NCI-H1436 (cell line): ENCODE data around the gene PCDHGA10.
A peak's percentile ranks its signal among the peaks of the same experiment; 100 is the strongest.
"Not testable (repeated sequence)": the region's sequence is repeated elsewhere in the genome, so short reads cannot be mapped to it uniquely, and the experiment has no call there.

Experiments used
- DNase-seq: peaks from one replicate; lab custom pipeline; 2025; lab: John Stamatoyannopoulos, UW

The PCDHGA10 gene

DNA sequence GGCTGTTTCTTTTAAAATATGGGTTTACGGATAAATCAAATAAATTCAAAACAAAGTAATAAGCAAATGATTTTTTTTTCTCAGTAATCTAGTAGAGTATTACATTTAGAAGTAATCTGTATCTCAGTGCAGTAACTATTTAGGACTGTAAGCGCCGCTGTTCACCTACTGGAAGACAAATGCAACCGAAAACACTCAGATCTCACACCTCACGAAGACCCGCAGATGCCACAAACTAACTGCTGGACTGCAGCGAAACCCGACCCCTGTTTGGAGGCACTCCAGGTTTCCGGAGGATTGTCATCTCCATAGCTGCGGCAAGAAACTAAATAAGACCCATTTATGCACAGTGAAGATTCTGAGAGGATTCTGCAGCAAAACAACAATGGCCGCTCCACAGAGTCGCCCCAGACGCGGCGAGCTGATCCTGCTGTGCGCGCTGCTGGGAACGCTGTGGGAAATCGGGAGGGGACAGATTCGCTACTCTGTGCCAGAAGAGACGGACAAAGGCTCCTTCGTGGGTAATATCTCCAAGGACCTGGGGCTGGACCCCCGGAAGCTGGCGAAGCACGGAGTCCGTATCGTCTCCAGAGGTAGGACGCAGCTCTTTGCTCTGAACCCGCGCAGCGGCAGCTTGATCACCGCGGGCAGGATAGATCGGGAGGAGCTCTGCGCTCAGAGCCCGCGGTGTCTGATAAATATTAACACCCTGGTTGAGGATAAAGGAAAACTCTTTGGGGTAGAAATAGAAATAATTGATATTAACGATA, 20.2 kb upstream of the PCDHGA10 start, which contains the start of gene PCDHGA8:
Gene PCDHGA8 (plus strand): TSS at position 205 of the 770 bp plus-strand sequence. CDS start 181 bp downstream, at position 386.
- DNase-seq: no peak

DNA sequence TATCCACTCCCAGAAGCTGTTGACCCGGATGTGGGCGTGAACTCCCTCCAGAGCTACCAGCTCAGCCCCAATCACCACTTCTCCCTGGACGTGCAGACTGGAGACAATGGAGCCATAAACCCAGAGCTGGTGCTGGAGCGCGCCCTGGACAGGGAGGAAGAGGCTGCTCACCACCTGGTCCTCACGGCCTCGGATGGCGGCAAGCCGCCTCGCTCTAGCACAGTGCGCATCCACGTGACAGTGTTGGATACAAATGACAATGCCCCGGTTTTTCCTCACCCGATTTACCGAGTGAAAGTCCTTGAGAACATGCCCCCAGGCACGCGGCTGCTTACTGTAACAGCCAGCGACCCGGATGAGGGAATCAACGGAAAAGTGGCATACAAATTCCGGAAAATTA, 19.5 kb upstream of the PCDHGA10 start:
- DNase-seq: no peak

DNA sequence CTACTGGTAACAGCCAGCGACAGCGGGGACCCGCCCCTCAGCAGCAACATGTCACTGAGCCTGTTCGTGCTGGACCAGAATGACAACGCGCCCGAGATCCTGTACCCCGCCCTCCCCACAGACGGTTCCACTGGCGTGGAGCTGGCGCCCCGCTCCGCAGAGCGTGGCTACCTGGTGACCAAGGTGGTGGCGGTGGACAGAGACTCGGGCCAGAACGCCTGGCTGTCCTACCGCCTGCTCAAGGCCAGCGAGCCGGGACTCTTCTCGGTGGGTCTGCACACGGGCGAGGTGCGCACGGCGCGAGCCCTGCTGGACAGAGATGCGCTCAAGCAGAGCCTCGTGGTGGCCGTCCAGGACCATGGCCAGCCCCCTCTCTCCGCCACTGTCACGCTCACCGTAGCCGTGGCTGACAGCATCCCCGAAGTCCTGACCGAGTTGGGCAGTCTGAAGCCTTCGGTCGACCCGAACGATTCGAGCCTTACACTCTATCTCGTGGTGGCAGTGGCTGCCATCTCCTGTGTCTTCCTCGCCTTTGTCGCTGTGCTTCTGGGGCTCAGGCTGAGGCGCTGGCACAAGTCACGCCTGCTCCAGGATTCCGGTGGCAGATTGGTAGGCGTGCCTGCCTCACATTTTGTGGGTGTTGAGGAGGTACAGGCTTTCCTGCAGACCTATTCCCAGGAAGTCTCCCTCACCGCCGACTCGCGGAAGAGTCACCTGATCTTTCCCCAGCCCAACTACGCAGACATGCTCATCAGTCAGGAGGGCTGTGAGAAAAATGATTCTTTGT, 18.2 kb upstream of the PCDHGA10 start:
- DNase-seq: not testable (repeated sequence)

DNA sequence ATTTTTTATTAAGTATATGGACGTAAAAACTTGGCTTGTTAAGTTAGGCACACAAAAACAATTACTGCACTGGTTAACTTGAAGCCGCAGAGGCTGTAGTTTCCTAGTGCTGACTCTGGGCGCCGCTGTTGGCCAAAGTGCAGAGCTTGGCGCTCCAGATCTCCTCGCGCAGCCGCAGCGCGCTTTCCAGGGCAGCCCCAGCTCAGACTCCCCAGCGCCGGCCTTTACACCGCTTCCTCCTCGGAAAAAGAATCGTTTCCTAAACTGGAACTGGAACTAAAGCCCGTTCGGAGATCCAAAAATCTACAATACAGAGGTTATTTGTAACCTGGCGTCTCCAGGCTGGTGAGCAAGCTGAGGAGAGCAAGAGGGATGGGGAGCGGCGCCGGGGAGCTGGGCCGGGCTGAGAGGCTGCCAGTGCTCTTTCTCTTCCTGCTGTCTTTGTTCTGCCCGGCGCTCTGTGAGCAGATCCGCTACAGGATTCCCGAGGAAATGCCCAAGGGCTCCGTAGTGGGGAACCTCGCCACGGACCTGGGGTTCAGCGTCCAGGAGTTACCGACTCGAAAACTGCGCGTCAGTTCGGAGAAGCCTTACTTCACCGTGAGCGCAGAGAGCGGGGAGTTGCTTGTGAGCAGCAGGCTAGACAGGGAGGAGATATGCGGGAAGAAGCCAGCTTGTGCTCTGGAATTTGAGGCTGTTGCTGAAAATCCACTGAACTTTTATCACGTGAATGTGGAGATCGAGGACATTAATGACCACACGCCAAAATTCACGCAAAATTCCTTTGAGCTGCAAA, 14.8 kb upstream of the PCDHGA10 start, which contains the start of gene PCDHGB5:
Gene PCDHGB5 (plus strand): TSS at position 192 of the 796 bp plus-strand sequence. CDS start 181 bp downstream, at position 373.
- DNase-seq: not testable (repeated sequence)

DNA sequence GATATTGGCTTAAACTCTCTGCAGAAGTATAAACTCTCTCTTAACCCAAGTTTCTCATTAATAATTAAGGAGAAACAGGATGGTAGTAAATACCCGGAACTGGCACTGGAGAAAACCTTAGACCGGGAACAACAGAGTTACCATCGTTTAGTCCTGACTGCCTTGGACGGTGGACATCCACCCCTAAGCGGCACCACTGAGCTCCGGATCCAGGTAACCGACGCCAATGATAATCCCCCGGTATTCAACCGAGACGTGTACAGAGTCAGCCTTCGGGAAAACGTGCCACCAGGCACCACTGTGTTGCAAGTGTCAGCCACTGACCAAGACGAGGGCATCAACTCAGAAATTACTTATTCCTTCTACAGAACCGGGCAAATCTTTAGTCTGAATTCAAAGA, 14.2 kb upstream of the PCDHGA10 start:
- no peak for DNase-seq

DNA sequence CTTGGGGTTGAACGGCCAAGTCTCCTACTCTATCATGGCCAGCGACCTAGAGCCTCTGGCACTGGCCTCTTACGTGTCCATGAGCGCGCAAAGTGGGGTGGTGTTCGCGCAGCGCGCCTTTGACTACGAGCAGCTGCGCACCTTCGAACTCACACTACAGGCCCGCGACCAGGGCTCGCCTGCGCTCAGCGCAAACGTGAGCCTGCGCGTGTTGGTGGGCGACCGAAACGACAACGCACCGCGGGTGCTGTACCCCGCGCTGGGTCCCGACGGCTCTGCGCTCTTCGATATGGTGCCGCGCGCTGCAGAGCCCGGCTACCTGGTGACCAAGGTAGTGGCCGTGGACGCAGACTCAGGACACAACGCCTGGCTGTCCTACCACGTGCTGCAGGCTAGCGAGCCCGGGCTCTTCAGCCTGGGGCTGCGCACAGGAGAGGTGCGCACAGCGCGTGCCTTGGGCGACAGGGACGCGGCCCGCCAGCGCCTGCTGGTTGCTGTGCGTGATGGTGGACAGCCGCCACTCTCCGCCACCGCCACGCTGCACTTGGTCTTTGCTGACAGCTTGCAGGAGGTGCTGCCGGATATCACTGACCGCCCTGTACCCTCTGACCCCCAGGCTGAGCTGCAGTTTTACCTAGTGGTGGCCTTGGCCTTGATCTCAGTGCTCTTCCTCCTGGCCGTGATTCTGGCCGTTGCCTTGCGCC, 13.1 kb upstream of the PCDHGA10 start:
- DNase-seq: no peak

DNA sequence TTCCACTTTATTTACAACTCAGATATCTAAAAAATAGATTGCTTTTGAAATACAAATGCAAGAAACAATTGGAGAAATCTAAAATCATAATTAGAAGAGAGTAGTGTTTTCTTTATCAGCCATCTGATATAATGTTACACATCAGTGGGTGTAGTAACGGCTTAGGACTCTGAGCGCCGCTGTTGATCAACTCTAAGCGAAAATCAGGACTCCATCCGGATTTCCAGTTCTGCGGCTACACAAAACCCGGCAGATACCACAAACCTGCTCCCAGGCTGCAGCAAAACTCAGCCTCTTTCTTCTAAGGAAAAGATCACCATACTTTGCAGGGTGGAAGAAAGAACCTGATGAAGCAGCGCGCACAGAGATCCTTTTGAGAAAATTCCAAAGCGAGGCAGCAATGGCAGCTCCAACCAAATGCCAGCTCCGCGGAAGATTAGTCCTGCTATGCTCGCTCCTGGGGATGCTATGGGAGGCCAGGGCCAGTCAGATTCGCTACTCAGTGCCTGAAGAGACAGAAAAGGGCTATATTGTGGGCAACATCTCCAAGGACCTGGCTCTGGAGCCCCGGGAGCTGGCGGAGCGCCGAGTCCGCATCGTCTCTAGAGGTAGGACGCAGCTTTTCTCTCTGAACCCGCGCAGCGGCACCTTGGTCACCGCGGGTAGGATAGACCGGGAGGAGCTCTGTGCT, 10.1 kb upstream of the PCDHGA10 start, which contains the start of gene PCDHGA9:
Gene PCDHGA9 (plus strand): TSS at position 226 of the 691 bp plus-strand sequence. CDS start 175 bp downstream, at position 401.
- no peak for DNase-seq

DNA sequence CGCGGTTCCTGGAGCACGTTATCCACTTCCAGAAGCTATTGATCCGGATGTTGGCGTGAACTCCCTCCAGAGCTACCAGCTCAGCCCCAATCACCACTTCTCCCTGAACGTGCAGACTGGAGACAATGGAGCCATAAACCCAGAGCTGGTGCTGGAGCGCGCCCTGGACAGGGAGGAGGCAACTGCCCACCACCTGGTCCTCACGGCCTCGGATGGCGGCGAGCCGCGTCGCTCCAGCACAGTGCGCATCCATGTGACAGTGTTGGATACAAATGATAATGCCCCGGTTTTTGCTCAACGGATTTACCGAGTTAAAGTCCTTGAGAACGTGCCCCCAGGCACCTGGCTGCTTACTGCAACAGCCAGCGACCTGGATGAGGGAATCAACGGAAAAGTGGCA, 9.4 kb upstream of the PCDHGA10 start:
- DNase-seq: no peak

DNA sequence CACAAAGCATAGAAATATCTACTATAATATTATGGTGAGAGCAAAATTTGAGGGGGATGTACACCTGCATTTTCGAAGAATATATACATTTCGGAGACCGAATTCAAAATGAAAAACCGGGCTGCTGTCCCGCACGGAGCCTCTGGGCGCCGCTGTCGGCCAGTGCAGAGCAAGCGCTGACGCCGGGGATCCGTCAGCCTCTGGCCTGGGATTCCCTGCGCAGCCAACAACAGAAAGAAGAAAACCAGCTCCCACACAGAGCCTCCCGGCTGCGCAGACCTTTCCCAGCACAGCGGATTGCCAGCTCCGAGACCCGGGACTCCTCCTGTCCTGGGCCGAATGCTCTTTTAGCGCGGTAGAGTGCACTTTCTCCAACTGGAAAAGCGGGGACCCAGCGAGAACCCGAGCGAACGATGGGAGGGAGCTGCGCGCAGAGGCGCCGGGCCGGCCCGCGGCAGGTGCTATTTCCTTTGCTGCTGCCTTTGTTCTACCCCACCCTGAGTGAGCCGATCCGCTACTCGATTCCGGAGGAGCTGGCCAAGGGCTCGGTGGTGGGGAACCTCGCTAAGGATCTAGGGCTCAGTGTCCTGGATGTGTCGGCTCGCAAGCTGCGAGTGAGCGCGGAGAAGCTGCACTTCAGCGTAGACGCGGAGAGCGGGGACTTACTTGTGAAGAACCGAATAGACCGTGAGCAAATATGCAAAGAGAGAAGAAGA, 4.8 kb upstream of the PCDHGA10 start, which contains the start of gene PCDHGB6:
Gene PCDHGB6 (plus strand): TSS at position 232 of the 716 bp plus-strand sequence. CDS start 182 bp downstream, at position 414.
- not testable (repeated sequence) for DNase-seq

DNA sequence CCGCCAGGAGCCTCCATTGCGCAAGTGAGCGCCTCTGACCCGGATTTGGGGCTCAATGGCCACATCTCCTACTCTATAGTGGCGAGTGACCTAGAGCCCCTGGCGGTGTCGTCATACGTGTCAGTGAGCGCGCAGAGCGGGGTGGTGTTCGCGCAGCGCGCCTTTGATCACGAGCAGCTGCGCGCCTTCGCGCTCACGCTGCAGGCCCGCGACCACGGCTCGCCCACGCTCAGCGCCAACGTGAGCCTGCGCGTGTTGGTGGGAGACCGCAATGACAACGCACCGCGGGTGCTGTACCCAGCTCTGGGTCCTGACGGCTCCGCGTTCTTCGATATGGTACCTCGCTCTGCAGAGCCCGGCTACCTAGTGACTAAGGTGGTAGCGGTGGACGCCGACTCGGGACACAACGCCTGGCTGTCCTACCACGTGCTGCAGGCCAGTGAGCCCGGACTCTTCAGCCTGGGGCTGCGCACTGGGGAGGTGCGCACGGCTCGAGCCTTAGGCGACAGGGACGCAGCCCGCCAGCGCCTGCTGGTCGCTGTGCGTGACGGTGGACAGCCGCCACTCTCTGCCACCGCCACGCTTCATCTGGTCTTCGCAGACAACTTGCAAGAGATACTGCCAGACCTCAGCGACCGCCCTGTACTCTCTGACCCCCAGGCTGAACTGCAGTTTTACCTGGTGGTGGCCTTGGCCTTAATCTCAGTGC, 3.0 kb upstream of the PCDHGA10 start:
- no peak for DNase-seq

DNA sequence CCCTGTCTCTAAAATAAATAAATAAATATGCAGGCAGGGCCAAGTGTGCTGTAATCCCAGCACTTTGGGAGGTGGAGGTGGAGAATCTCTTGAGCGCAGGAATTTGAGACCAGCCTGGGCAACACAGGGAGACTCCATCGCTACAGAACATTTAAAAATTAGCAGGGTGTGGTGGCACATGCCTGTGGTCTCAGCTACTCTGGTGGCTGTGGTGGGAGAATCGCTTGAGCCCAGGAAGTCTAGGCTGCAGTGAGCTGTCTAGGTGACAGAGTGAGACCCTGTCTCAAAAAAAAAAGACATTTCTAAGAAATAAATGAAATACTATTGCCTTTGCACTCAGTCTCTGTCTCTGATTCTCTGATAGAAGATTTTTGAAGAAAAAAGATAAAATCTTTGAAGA, 1.2 kb upstream of the PCDHGA10 start:
- DNase-seq: no peak

DNA sequence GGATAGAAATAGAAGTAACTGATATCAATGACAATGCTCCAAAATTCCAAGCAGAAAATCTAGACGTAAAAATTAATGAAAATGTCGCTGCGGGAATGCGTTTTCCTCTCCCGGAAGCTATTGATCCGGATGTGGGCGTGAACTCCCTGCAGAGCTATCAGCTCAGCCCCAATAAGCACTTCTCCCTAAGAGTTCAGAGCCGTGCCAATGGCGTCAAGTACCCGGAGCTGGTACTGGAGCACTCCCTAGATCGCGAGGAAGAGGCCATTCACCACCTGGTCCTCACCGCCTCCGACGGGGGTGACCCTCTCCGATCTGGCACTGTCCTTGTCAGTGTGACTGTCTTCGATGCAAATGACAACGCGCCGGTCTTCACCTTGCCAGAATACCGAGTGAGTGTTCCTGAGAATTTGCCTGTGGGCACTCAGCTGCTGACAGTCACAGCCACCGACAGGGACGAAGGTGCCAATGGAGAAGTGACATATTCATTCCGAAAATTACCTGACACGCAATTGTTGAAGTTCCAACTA, 818 bp downstream of the PCDHGA10 start:
- DNase-seq: no peak

DNA sequence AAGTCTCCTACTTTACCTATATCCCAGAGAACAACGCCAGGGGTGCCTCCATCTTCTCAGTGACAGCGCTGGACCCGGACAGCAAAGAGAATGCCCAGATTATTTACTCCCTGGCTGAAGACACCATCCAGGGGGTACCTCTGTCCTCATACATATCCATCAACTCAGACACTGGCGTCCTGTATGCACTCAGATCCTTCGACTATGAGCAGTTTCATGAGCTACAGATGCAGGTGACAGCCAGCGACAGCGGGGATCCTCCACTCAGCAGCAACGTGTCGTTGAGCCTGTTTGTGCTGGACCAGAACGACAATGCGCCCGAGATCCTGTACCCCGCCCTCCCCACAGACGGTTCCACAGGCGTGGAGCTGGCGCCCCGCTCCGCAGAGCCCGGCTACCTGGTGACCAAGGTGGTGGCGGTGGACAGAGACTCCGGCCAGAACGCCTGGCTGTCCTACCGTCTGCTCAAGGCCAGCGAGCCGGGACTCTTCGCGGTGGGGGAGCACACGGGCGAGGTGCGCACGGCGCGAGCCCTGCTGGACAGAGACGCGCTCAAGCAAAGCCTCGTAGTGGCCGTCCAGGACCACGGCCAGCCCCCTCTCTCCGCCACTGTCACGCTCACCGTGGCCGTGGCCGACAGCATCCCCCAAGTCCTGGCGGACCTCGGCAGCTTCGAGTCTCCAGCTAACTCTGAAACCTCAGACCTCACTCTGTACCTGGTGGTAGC, 1.9 kb downstream of the PCDHGA10 start:
- DNase-seq: not testable (repeated sequence)

DNA sequence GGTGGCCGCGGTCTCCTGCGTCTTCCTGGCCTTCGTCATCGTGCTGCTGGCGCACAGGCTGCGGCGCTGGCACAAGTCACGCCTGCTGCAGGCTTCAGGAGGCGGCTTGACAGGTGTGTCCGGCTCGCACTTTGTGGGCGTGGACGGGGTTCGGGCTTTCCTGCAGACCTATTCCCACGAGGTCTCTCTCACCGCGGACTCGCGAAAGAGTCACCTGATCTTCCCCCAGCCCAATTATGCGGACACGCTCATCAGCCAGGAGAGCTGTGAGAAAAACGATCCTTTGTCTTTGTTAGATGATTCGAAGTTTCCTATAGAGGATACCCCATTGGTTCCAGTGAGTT, 2.5 kb downstream of the PCDHGA10 start:
- DNase-seq: not testable (repeated sequence)

DNA sequence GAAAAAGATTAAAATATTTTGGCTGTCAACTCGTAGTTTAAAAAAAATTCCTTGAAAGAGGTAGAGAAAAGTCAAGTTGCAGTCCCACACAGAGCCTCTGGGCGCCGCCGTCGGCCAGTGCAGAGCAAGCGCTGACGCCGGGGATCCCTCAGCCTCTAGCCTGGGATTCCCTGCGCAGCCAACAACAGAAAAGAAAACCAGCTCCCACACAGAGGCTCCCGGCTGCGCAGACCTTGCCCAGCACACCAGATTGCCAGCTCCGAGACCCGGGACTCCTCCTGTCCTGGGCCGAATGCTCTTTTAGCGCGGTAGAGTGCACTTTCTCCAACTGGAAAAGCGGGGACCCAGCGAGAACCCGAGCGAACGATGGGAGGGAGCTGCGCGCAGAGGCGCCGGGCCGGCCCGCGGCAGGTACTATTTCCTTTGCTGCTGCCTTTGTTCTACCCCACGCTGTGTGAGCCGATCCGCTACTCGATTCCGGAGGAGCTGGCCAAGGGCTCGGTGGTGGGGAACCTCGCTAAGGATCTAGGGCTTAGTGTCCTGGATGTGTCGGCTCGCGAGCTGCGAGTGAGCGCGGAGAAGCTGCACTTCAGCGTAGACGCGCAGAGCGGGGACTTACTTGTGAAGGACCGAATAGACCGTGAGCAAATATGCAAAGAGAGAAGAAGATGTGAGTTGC, 4.8 kb downstream of the PCDHGA10 start, which contains the start of gene PCDHGB7:
Gene PCDHGB7 (plus strand): TSS at position 184 of the 679 bp plus-strand sequence. CDS start 183 bp downstream, at position 367.
- DNase-seq: peak; percentile 70

DNA sequence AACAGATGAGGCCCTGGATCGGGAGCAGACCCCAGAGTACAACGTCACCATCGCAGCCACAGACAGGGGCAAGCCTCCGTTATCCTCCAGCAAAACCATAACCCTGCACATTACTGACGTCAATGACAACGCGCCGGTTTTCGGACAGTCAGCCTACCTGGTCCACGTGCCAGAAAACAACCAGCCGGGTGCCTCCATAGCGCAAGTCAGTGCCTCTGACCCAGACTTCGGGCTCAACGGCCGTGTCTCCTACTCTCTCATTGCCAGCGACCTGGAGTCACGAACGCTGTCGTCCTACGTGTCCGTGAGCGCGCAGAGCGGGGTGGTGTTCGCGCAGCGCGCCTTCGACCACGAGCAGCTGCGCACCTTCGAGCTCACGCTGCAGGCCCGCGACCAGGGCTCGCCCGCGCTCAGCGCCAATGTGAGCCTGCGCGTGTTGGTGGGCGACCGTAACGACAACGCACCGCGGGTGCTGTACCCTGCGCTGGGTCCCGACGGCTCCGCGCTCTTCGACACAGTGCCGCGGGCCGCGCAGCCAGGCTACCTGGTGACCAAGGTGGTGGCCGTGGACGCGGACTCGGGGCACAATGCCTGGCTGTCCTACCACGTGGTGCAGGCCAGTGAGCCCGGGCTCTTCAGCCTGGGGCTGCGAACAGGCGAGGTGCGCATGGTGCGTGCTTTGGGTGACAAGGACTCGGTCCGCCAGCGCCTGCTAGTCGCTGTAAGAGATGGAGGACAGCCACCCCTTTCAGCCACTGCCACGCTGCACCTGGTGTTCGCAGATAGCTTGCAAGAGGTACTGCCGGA, 6.5 kb downstream of the PCDHGA10 start:
- DNase-seq: no peak
